ENCODE measurements around the gene ATP1A1. TPM values are rescaled to one million over a fixed set of nuclear protein-coding genes. Genes with fewer than 3 reads are reported as not detected.
A peak's percentile ranks its signal among the peaks of the same experiment; 100 is the strongest.

ATP1A1 gene
- polyA plus RNA-seq, 2 of the 4 experiments (the other 2 are of a cell fraction), result 119 to 171 TPM

- FAIRE-seq (no peak), ATAC-seq (no peak), DNase-seq (ENCODE audit: low read depth in 1 of 2, low spot score in 1 of 2) (no peak)
- no peak for TF ChIP-seq MYC (IDR thresholded peaks at IDR 0.05; ENCODE audit: borderline replicate concordance, low read length)
- no peak for TF ChIP-seq CHD4 (IDR thresholded peaks at IDR 0.05; ENCODE audit: borderline replicate concordance)
- TF ChIP-seq RCOR1 (IDR thresholded peaks at IDR 0.05; ENCODE audit: low read depth, low read length), result no peak
- TF ChIP-seq JUN (IDR thresholded peaks at IDR 0.05), result no peak
- no peak for TF ChIP-seq NPAS2 (CRISPR knock-in tag; IDR thresholded peaks at IDR 0.05; ENCODE audit: borderline replicate concordance)
- no peak for TF ChIP-seq EP300 (IDR thresholded peaks at IDR 0.05)
- TF ChIP-seq HEYL (CRISPR knock-in tag; IDR thresholded peaks at IDR 0.05), result no peak
- no peak for TF ChIP-seq CTCF (IDR thresholded peaks at IDR 0.05)
- TF ChIP-seq MAX (IDR thresholded peaks at IDR 0.05), result no peak
- TF ChIP-seq CBX8 (IDR thresholded peaks at IDR 0.05), result no peak
- no peak for TF ChIP-seq CEBPB (IDR thresholded peaks at IDR 0.05)
- no peaks in the 10 kb centered on the region for H3K9me3 ChIP-seq
- CTCF ChIA-PET, result no interaction called here
- 89% methylated on average over 7 of the region's 7 CpGs for WGBS (ENCODE audit: missing lambda C conversion rate)
- peak overlapping the region; percentile 93; the same call in 2 of the 3 replicates for H3K4me2 ChIP-seq
- H3K4me1 ChIP-seq, result peaks cover 49% of the 10 kb centered on the region
- no peak overlapping the region; a peak in 1 of 6 replicates for H3K27ac ChIP-seq
- POLR2A ChIA-PET, result no interaction called here
- no peak overlapping the region for H3K4me3 ChIP-seq
Measured at GRCh38 chr1:116380499-116381242, 7.6 kb downstream of the ATP1A1 start.

- ATAC-seq, result no peak
- no peak for DNase-seq (ENCODE audit: low read depth in 1 of 2, low spot score in 1 of 2)
- ChIA-PET CTCF (interaction anchor here (1.0 kb wide), 1 partner anchor 13 kb away, joined by 3 read pairs; no protein-coding TSS in a partner anchor), POLR2A (no interaction called here)
- Histone ChIP-seq H3K4me3 (no peak overlapping the region), H3K4me1 (peaks cover 35% of the 10 kb centered on the region), H3K9me3 (no peaks in the 10 kb centered on the region), H3K4me2 (no peak overlapping the region), H3K27ac (no peak overlapping the region)
- TF ChIP-seq HEYL (CRISPR knock-in tag; IDR thresholded peaks at IDR 0.05) (no peak), FOSL2 (IDR thresholded peaks at IDR 0.05) (no peak), FOSL2 (CRISPR knock-in tag; IDR thresholded peaks at IDR 0.05) (no peak), E2F6 (IDR thresholded peaks at IDR 0.05; ENCODE audit: borderline replicate concordance, low read depth) (no peak), TP53 (CRISPR knock-in tag; IDR thresholded peaks at IDR 0.05) (no peak), FOXS1 (CRISPR knock-in tag; IDR thresholded peaks at IDR 0.05) (no peak), SREBF2 (IDR thresholded peaks at IDR 0.05) (no peak), HES2 (IDR thresholded peaks at IDR 0.05) (no peak), HOXB13 (CRISPR knock-in tag; IDR thresholded peaks at IDR 0.05; ENCODE audit: low read depth) (no peak), ATOH8 (CRISPR knock-in tag; IDR thresholded peaks at IDR 0.05; ENCODE audit: low read depth) (no peak), POLR2AphosphoS2 (conservative IDR thresholded peaks at IDR 0.05; ENCODE audit: low read length) (no peak), BHLHE40 (IDR thresholded peaks at IDR 0.05; ENCODE audit: low read depth, low read length) (no peak), PHF8 (IDR thresholded peaks at IDR 0.05; ENCODE audit: borderline replicate concordance, low read depth) (no peak), CHD2 (IDR thresholded peaks at IDR 0.05; ENCODE audit: low read length, partially characterized antibody) (no peak), RNF2 (IDR thresholded peaks at IDR 0.05; ENCODE audit: borderline replicate concordance, low read depth) (no peak)
- FAIRE-seq, result no peak
- 98% methylated on average over 2 of the region's 2 CpGs for WGBS (ENCODE audit: missing lambda C conversion rate)
Measured at GRCh38 chr1:116382321-116382720, 9.3 kb downstream of the ATP1A1 start.

Data from A549 (cell line).